NCI-H1105 (cell line): ENCODE results near the gene SNAI1.

Experiments
- DNase-seq: peaks from one replicate; lab custom pipeline; 2025; lab: John Stamatoyannopoulos, UW

The SNAI1 gene

GRCh38 chr20:50013976-50014375 is 31.2 kb downstream of the SNAI1 start:
- DNase-seq, result no peak

DNA sequence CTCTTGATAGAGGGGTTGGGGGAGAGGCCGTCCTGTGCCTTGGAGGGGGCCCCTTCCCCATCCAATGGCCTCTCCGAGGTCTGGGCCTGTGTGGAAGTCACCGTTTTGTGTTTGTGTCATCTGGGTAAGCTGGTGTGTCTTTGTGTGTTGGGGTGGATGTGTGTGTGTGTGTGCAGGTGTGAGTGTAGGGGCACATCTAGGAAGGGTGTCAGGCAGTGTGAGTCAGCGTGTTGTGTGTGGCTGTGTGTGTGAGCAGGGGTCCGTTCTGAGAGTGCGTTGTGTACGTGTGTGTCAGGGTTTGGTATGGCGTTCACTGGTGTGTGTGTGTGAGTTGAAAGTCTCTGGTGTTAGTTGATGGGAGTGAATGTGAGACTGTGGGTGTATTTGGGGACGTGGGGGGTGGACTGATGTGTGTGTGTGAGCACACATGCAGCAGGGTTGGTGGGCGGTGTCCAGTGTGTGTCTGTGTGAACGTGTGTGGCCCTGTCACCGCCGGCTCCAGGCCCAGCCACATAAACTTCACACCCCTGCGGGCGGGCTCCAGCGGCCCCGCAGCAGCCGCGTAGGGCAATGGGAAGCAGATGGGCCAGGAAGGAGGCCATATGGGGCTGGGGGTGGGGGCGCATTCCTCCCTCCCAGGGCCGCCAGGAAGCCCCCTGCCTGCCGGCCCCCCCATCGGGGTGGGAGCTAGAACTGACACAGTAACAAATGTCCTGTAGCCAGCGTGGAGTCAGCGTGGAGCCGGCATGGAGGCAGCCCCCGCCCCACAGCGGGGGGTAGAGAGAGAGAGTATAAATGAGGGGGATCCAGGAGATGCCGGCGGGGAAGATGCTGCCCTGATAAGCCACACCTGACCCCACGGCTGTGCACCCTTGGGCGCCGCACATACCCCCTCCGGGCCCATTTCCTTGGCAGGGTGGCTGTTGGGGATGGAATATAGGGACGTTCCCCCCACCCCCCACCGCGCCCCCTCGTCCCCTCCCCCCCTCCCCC is 32.1 kb downstream of the SNAI1 start:
- DNase-seq, result no peak

- no peak for DNase-seq
Observed at GRCh38 chr20:50015636-50015992, 32.8 kb downstream of the SNAI1 start.

DNA sequence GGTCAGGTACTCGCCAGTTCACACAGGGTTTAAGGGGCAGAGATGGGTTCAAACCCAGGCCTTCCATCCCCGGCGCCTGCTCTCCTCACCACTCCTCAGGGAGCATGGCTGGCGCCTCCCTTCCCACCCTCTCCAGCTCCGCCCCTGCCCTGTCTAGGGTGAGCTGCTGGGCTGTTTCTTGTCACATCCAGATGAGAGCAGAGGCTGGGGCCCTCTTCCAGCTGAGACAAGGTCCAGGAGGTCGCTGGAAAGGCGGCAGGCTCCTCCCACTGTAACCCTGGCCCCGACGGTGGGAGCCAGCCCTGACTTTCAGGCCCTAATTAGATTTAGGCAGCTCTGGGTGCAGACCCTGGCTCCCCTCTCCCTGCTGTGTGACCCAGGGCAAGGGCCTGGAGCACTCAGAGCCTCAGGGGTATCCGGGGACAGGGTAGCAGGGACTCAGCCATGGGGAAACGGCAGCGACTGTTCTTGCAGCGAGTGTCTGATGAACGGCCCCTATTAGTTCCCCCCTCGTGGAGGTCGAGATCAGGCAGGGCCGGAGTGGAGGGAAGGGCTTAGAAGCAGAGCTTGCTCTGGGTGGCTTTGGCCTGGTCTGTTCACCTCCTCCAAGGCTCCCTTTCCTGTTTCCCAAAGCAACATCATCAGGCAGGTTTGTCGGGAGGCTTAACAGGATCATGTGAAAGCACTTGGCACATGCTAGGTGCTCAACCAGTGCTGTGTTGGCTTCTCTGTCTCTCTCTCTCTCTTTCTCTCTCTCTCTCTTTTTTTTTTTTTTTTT is 33.4 kb downstream of the SNAI1 start:
- DNase-seq, result no peak

DNA sequence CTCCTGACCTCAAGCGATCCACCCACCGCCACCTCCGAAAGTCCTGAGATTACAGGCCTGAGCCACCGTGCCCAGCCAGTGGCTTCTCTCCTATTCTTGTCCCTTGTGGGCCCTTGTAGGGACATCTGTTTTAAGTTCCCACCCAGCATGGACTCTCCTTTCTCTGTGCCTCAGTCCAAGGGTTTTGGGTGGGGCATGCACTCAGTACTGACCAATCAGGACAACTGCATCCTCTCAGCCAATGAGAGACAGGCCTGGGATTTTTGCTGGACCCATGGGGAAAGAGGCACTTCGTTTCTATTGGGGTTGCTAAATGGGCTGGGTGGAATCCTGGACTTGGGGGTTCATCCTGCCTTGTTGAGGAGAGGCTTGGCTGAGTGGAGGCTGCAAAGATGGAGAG is 34.4 kb downstream of the SNAI1 start:
- DNase-seq, result no peak

DNA sequence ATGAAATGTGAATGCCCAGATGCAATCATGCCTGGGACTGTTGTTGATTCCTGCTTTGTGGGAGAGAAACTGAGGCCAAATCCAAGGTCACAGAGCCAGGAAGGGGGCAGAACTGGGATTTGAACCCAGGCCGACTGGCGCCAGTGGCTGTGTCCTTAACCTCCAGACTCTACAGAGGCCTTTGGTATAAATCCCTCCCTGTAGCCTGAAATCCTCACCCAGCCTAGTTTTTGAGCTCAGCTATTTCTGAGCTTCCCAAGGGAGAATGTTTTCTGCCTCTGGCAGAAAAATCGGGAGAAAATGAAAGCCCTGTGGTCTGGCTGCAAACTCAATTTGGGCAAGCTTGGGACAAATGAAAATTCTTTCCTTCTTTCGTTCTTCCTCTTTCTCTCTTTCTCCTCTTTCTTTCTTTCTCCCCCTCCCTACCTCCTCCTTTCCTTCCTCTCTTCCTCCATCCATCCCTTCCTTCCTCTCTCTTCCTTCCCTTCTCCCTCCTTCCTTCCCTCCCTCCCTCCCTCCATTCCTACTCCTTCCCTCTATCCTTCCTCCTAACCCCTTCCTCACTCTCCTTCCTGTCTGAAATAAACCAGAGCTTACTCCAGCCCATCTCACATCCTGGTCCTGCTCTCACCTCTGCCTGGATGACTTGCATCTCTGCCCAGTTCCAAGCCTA is 34.9 kb downstream of the SNAI1 start:
- no peak for DNase-seq

- DNase-seq, result no peak
Observed at GRCh38 chr20:50019466-50020256, 36.9 kb downstream of the SNAI1 start.

- no peak for DNase-seq
Observed at GRCh38 chr20:50020288-50020687, 37.5 kb downstream of the SNAI1 start.

DNA sequence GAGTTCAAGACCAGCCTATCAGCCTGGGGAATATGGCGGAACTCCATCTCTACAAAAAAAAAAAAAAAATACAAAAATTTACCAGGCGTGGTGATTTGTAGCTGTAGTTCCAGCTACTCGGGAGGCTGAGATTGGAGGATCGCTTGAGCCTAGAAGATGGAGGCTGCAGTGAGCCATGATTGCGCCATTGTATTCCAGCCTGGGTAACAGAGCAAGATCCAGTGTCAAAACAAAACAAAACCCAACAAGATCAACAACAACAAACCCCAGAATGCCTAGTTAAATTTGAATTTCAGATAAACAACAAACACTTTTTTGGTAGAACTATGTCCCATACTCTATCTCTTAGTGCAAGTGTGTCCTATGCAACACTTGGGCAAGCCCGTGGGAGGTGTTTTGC is 39.9 kb downstream of the SNAI1 start:
- DNase-seq, result no peak

DNA sequence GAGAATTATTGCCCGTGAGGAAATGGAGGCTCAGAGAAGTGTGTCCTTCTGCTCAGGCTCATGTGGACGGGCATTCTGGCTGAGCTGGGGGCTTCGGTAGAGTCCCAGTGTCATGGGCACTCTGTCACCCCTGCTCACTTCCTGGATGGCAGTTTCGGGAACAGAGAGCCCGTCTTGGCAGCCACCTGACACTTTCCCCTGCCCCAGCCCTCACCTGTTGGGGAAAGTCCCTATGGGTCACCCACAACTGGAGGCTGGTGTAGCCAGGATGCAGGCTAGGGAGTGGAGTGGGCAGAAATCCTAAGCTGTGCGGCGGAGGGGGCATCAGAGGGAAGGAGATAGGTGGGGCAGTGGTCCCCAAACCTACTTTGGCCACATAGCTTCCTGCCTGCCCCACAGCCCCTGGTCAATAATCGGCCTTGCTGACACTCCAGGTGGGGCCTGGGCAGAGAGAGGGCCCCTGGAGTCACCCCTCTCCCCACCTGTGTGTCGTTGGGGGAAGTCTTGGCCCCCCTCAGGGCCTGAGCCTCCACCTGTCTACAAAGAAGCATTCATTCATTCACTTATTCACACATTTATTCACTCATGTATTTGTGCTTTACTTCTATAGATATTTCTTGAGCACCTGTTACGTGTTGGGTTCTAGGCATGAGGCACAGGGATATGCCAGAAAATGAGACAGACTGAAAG is 40.5 kb downstream of the SNAI1 start:
- no peak for DNase-seq

DNA sequence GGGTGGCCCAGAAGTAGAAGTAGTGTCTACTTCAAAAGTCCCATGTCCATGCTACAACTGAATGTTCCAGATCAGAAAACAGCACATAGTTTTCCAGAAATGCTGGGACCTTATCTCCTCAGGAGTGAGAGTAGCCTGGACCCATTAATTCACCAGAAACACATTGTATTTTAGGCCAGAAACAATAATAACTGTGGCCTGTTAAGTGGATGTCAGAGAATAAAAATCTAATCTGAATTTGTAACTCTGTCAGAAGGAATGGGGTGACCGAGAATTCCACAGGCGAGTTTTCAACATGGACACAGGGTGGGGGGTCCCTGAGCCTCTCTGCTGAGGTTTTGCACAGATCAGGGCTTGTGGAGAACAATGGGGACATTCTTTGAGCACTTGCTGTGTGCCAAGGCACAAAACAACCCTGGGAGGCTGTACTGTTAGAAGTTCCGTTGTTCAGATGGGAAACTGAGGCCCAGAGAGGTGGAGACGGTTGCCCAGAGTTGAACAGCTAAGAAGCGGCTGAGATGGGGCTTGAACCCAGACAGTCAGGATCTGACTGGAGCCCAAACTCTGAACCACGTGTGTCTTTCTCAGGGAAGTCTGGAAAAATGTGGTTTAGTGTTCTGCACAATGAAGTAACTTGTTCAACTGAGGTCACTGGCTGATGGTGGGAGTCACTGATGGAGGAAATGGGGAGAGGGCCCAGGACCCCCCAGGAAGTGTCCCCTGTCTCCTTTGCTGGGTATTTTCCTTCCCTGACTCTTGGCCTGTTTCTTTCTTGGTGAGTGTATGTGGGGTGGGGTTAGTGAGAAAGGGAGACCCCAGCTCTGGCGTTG is 44.2 kb downstream of the SNAI1 start:
- no peak for DNase-seq

- DNase-seq, result no peak
Observed at GRCh38 chr20:50027611-50028105, 44.9 kb downstream of the SNAI1 start.

DNA sequence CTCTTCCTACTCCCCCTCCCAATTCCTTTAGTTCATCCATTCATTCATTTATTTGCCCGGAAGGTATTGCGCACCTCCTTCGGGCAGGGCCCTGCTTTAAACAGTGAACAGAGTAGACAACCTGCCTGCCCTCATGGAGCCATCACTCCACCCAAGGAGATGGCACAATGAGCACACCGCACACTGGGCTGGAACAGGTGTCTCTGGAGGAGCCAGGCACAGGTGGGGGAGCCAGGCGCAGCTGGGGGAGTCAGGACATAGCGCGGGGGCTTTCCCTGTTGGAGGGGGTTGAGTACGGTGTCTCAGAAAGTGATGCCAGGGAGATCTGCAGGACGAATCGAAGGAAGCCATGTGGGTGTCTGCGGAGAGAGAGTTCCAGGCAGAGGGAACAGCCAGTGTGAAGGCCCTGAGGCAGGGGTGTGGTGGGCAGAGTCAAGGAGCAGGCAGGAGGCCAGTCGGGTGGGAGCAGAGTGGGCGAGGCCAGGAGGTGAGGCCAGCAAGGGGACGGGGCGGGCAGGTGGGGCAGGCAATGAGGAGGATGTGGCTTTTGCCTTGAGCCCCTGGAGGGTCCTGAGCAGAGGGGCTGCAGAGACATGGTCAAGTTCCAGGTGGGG is 46.4 kb downstream of the SNAI1 start:
- no peak for DNase-seq

- DNase-seq, result no peak
Observed at GRCh38 chr20:50029697-50030461, 47.1 kb downstream of the SNAI1 start.

DNA sequence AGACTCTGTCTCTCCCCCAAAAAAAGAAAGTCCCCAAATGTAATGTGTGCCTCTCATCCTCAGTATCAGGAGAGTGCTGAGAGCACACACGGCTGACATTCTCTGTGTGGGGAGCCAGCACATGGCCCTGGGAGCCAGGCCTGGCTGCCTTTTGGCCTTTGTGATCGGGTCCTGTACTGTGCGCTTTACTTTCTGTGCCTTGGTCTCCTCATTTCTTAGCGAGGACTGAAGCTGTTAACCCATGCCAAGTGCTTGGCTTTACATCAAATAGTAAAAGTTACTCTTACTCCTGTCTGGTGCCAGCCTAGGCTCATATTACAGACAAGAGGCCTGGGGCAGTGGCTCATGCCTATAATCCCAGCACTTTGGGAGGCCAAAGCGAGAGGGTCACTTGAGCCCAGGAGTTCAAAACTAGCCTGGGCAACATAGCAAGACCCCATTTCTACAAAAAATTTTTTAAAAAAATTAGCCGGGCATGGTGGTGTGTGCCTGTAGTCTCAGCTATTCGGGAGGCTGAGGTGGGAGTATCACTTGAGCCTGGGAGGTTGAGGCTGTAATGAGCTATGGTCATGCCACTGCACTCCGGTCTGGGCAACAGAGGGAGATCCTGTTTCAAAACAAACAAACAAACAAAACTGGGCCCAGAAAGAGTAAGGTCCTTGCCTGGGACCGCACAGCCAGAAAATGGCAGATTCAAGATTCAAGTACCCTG is 50.3 kb downstream of the SNAI1 start:
- DNase-seq, result no peak

GRCh38 chr20:50034567-50035180 is 51.9 kb downstream of the SNAI1 start:
- no peak for DNase-seq

- DNase-seq, result no peak
Observed at GRCh38 chr20:50036703-50037102, 53.9 kb downstream of the SNAI1 start.

DNA sequence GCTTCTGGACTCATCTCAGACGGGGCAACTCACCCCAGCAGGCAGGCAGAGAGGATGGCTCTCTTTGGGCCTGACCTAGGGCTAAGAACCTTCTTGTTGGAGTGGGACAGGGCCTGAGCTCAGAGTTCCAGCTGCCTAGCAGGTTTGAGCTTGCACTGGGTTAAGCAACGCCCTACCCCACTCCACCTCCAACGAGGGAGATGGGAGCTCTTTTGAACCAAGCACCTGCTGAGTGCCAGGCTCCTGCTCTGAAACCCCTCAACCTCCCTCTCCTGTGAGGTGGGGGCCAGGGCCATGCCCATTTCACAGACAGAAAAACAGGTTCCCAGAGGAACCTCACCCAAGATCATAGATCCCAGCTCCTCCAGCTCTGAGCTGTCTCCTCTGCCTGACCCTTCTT is 54.3 kb downstream of the SNAI1 start:
- DNase-seq, result no peak
